ENCODE results near the gene PPP1R9A.

The PPP1R9A gene

GRCh38 chr7:95102662-95103061 is 195.3 kb downstream of the PPP1R9A start:
- DNase-seq: no peak

DNA sequence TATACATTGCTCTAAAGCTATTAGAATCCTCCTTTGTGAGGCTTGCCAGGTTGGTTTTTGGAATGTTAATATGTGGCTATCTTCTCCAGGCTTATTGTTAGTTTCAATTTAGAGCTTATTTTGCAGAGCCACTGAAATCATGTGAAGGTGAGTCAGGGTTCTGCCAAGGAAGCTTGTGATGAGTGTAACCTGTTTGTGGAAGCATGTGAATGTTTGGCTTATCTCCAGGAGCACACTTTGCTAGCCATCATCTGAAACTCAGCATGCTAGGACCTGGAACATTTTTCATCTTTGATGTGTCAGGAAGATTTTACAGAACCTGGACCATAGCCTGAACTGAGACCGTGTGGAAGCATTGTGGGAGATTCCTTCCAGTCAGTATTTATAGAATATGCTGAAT is 197.3 kb downstream of the PPP1R9A start:
- DNase-seq: no peak

DNA sequence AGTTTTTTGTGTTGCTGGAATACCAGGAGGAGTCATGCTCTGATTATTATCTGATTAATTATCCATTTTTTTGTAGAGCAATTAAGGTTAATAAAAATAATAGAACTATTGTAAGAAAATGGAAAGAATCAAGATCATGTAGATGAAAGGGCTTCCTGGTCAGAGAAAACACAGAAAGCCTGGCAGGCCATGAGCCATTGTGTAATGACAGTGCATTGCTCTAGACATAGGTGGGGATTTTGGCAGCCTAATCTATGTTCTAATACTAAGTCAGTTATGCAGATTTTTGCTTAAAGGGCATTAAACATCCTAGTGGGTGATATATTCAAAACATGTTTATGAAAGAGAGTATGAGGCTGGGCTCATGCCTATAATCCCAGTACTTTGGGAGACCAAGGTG is 198.2 kb downstream of the PPP1R9A start:
- no peak for DNase-seq

DNA sequence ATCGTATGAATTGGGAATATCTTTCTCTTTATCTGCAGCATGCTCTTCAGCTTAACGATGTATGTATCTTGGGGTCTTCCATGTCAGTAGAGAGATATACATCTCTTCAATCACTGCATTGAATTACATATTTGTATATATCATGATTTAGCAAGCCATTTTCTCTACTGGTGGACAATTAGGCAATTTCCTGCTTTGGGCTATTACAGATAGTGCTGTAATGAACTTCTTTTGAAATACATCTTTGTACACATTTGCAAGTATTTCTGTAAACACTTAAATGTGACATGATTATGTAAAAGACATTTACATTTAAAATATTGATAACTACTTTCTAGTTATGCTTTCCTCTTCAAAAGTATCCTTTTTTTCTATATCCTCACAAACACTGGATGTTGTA is 199.0 kb downstream of the PPP1R9A start:
- no peak for DNase-seq

DNA sequence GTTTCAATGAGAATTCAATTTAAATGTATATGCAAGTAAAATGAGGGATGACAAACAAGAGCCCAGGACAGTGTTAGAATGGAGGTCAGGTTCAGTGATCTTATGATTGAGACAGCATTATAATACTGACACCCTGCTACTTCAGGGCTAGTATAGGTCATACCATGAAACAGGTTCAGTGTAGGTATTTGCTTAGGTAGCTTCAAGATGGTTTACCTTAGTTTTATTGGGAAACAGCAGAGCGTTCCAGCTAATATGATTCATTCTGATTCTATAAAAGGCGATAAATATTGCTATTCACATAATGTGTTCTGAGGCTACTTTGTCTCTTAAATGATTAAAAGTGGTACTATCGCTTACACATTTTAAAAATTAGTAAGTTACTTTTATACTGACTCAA is 203.3 kb downstream of the PPP1R9A start:
- no peak for DNase-seq

DNA sequence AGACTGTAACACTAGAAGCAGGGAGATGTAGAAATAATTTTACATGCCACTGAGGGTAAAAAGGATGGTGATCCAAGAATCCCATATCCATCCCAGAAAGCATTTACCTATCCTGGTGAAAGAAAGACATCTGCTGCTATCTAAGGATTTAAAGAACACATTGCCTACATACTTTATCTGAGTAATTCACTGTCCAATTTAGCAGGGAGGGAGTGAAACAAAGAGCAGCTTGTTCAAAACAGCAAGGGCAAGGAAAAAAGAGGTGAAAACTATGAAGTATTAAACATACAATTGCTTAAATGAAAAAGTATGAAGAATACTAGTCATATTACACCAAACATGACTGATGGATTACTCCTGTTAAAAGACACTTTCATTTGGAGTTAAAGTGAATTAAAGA is 206.2 kb downstream of the PPP1R9A start:
- DNase-seq: no peak

- DNase-seq: no peak
Observed at GRCh38 chr7:95126053-95126709, 218.8 kb downstream of the PPP1R9A start.

GRCh38 chr7:95132500-95132899 is 225.1 kb downstream of the PPP1R9A start:
- DNase-seq: no peak

GRCh38 chr7:95139922-95140321 is 232.5 kb downstream of the PPP1R9A start:
- DNase-seq: no peak

DNA sequence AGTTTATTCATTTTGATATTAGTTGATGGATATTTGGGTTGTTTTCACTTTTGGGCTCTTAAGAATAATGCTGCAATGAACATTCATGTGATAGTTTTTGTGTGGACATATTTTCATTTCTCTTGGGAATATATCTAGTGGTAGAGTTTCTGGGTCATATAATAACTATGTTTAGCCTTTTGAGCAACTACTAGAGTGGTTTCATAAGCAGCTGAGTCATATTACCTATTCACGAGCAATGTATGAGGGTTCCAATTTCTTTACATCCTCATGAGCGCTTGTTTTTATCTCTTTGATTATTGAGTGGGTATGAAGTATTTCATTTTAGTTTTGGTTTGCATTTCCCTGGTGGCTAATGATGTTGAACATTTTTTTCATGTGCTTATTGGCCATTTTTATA is 234.4 kb downstream of the PPP1R9A start:
- no peak for DNase-seq

- DNase-seq: no peak
Observed at GRCh38 chr7:95144256-95144655, 236.9 kb downstream of the PPP1R9A start.

DNA sequence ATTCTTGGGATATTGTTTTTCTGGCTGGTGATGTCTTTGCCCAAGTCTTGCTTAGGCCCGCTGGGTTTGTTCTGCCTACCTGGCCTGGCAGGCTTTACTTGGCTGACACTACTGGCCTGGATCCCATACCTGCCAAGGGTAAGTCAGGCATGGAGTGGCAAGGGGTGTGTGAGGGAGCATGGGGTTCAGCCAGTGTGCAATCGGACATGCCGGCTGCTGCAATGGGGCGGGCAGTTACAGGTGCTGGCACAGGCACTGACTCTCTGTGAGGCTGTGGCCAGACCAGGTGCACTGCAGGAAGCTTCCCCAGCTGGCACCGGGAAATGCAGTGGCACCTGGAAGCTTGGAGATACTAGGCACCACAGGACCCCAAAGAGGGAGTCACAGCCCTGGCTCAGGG is 248.6 kb downstream of the PPP1R9A start:
- no peak for DNase-seq

GRCh38 chr7:95157381-95157780 is 250.0 kb downstream of the PPP1R9A start:
- no peak for DNase-seq

DNA sequence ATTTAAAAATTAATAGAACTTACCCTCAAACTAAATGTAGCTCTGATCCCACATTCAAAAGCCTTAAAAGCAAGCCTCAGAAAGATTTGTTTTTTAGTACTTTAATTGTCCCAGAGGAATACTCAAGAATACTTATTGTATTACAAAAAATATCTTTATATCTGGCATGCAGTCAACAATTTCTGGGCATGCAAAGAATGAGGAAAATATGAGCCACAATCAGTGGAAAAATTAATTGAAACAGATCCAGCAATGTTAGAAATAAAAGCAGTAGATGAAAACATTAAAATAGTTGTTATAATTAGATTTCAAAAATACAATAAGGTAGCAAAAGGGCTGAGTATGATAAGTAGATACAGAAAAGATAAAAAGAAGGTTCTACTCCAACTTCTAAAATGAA is 262.3 kb downstream of the PPP1R9A start:
- no peak for DNase-seq

- DNase-seq: no peak
Observed at GRCh38 chr7:95172420-95172819, 265.0 kb downstream of the PPP1R9A start.

DNA sequence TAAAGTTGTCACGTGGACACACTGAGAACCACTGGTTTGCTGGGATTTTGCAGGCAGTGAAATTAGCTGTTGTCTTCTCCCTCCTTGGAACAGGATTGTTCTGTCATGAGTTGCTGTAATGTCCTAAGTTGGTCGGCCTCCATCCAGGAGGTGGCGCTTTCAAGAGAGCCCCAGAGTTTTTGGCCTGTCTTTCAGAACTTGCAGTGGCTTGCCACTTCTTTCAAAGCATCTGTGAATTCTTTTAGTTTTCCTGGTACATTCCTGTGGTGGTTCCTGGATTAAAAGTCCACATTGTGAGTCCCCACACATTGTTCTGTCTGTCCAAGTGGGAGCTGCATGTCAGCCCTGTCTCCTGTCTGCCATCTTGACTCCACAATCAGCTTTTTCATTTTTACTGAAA is 283.1 kb downstream of the PPP1R9A start:
- no peak for DNase-seq

GRCh38 chr7:95191795-95192194 is 284.4 kb downstream of the PPP1R9A start:
- no peak for DNase-seq

- DNase-seq: no peak
Observed at GRCh38 chr7:95198863-95199262, 291.5 kb downstream of the PPP1R9A start.

DNA sequence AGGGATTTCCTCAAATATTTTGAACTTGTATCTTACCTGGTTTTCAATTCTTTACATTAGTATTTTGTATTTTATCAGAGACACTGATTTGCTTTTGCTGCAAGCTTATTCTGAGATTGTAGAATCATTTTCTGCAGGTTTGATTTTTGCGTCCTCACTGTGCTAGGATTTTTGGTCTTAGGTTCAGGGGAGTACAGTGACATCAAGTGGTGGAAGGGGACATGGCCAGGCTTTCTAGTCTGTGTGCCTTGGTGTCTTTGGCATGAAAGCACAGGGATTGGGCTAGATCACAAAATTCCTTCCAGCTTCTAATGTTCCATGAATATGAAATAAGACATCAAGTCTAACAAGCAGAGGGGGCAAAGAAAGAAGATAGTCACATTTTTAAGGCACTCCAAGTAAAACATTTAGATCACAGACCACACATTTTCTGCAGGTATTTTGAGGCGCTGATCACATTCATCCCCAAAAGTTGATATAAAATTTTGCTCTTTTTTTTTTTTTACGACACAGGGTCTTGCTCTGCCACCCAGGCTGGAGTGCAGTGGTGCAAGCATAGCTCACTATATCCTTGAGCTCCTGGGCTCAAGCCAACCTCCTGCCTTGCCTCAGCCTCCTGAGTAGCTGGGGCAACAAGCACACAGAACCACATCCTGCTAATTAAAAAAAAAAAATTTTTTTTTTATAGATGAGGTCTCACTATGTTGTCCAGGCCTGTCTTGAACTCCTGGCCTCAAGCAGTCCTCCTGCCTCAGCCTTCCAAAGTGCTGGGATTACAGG is 292.6 kb downstream of the PPP1R9A start:
- DNase-seq: no peak

DNA sequence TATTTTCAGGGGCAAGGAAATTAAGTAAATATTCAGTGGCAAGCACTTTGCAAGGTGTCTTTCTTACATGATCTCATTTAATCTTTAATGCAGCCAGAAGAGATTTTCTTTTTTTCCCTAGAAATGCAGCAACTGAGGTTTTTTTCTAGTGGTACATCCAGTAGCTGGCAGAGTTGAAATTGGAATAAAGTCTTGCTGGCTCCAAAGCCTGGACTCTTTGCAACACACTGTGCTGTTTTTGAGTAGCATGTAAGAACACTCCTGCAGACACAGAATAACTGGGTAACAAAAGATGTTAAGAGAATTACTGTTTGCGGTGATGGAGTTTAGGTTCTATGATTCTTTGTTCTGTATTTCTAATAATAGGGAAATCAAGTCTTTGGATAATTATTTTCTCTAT is 293.3 kb downstream of the PPP1R9A start:
- DNase-seq: no peak

DNA sequence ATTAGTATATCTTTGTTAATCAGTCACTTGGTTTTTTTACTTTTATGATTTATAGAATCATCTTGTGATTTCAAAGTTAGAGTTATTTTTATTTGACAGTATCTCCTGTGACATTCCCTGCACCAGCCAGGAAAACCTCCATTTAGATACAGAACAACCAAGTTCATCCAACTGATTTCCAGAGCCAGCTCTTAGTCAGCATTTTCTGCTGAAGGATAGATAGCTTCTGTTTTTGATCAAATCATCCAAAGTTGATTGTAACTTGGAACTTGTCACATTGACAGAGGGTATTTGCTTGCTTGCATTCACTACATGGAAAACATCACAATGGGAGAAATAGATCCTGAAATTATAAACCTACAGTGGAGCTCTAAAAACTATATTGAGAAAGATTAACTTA is 294.3 kb downstream of the PPP1R9A start:
- no peak for DNase-seq

DNA sequence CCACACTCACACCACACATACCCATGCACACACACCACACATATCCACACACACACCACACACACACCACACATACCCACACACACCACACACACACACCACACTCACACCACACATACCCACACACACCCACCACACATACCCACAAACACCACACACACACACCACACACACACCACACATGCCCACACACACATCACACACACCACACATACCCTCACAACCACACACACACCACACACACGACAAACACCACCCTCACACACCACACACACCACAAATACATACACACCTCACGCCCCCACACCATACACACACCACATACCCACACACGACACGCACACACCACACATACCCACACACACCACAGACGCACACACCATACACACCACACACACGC is 297.2 kb downstream of the PPP1R9A start:
- no peak for DNase-seq

- DNase-seq: no peak
Observed at GRCh38 chr7:95205665-95206225, 298.4 kb downstream of the PPP1R9A start.

- no peak for DNase-seq
Observed at GRCh38 chr7:95209276-95209675, 301.9 kb downstream of the PPP1R9A start.

- DNase-seq: no peak
Observed at GRCh38 chr7:95209788-95210187, 302.4 kb downstream of the PPP1R9A start.

Measured in NCI-H524 treated with DMSO at 0.1 percent for 48 hours (cell line).